ENCODE measurements around the gene IPO13. TPM values are rescaled to one million over a fixed set of nuclear protein-coding genes. Genes with fewer than 3 reads are reported as not detected.

Gene IPO13
- total RNA-seq, 2 experiments from 2014 or later = 16.2 to 16.5 TPM

- ChIA-PET CTCF (interaction anchor here (0.9 to 2.2 kb wide), 3 partner anchors 32 to 139 kb away, joined by 3 to 6 read pairs (median 3); partner anchors contain the start of gene ARTN), POLR2A (no interaction called here)
- H3K4me1 Mint-ChIP-seq (ENCODE audit: low read depth) = no peaks in the 10 kb centered on the region
- no peak for TF ChIP-seq CTCF (IDR thresholded peaks at IDR 0.05)
- H3K27me3 Mint-ChIP-seq = no peaks in the 10 kb centered on the region
- no peaks in the 10 kb centered on the region for H3K9me3 Mint-ChIP-seq
- no peak overlapping the region for H3K27ac Mint-ChIP-seq
- no peaks in the 10 kb centered on the region for H3K36me3 Mint-ChIP-seq (ENCODE audit: low read depth)
- no peak overlapping the region for H3K4me3 Mint-ChIP-seq
- no peak for ATAC-seq
- intact Hi-C loops (cut with micrococcal nuclease) = no loop called here
- no peak for DNase-seq
These were observed 44.5 kb upstream of the IPO13 start for GRCh38 chr1:43902058-43902831.

DNA sequence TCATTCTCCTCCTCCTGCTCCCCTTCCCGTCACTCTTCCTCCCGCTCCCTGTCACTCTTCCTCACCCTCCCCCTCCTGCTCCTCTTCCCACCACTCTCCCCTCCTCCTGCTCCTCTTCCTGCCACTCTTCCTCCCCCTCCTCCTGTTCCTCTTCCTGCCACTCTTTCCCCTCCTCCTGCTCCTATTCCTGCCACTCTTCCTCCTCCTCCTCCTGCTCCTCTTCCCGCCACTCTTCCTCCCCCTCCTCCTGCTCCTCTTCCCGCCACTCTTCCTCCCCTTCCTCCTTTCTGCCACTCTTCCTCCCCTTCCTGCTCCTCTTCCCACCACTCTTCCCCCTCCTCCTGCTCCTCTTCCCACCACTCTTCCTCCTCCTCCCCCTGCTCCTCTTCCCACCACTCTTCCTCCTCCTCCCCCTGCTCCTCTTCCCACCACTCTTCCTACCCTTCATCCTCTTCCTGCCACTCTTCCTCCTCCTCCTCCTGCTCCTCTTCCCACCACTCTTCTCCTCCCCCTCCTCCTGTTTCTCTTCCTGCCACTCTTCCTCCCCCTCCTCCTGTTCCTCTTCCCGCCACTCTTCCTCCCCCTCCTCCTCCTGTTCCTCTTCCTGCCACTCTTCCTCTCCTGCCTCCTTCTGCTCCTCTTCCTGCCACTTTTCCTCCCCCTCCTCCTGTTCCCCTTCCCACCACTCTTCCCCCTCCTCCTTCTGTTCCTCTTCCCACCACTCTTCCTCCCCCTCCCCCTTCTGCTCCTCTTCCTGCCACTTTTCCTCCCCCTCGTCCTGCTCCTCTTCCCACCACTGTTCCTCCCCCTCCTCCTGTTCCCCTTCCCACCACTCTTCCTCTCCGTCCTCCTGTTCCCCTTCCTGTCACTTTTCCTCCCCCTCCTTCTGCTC lies 41.8 kb upstream of the IPO13 start:
- H3K27me3 Mint-ChIP-seq = no peaks in the 10 kb centered on the region
- POLR2A ChIA-PET = no interaction called here

GRCh38 chr1:43908226-43908625 lies 38.5 kb upstream of the IPO13 start:
- H3K9me3 Mint-ChIP-seq = no peaks in the 10 kb centered on the region
- ChIA-PET POLR2A (interaction anchor here (0.7 kb wide), 1 partner anchor 116 kb away, joined by 3 read pairs; no protein-coding TSS in a partner anchor), CTCF (interaction anchor here (1.2 to 2.0 kb wide), 2 partner anchors 11 to 27 kb away, joined by 5 to 8 read pairs; no protein-coding TSS in a partner anchor)
- no peaks in the 10 kb centered on the region for H3K36me3 Mint-ChIP-seq (ENCODE audit: low read depth)
- no peak for TF ChIP-seq CTCF (IDR thresholded peaks at IDR 0.05)
- intact Hi-C loops (cut with micrococcal nuclease) = no loop called here
- DNase-seq (no peak), ATAC-seq (no peak)
- no peaks in the 10 kb centered on the region for H3K4me1 Mint-ChIP-seq (ENCODE audit: low read depth)
- H3K27ac Mint-ChIP-seq = no peak overlapping the region
- no peaks in the 10 kb centered on the region for H3K27me3 Mint-ChIP-seq
- H3K4me3 Mint-ChIP-seq = no peak overlapping the region

More for the DNA sequence above, 41.8 kb upstream of the IPO13 start:
- H3K27ac Mint-ChIP-seq = no peak overlapping the region
- no peak for ATAC-seq
- H3K4me1 Mint-ChIP-seq (ENCODE audit: low read depth) = no peaks in the 10 kb centered on the region
- DNase-seq = no peak
- no peak for TF ChIP-seq CTCF (IDR thresholded peaks at IDR 0.05)
- intact Hi-C loops (cut with micrococcal nuclease) = no loop called here
- H3K9me3 Mint-ChIP-seq = no peaks in the 10 kb centered on the region
- H3K4me3 Mint-ChIP-seq = no peak overlapping the region
- CTCF ChIA-PET = interaction anchor here (1.1 kb wide), 1 partner anchor 30 kb away, joined by 6 read pairs; no protein-coding TSS in a partner anchor
- H3K36me3 Mint-ChIP-seq (ENCODE audit: low read depth) = no peaks in the 10 kb centered on the region

DNA sequence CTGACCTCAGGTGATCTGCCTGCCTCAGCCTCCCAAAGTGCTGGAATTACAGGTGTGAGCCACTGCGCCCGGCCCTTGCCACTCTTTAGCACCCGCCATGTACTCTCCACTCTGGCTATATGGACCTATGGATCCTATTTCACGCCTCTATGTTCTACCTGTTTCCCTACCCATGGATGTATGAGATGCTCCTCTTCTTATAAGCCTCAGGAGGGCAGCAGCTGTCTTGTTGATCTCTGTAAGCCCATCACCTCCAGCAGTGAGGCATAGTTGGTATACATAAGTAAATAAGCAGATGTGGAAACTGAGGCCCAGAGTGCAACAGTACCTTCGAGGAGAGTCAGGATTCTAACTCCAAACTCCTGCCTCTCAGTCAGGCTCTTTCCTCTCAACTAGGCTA lies 37.9 kb upstream of the IPO13 start:
- Mint-ChIP-seq H3K4me3 (no peak overlapping the region), H3K36me3 (ENCODE audit: low read depth) (no peaks in the 10 kb centered on the region), H3K9me3 (no peaks in the 10 kb centered on the region), H3K27ac (no peak overlapping the region), H3K4me1 (ENCODE audit: low read depth) (no peaks in the 10 kb centered on the region), H3K27me3 (no peaks in the 10 kb centered on the region)
- no peak for DNase-seq
- CTCF ChIA-PET = interaction anchor here (0.7 to 2.0 kb wide), 3 partner anchors 12 to 26 kb away, joined by 3 to 8 read pairs (median 5); no protein-coding TSS in a partner anchor
- intact Hi-C loops (cut with micrococcal nuclease) = no loop called here
- TF ChIP-seq CTCF (IDR thresholded peaks at IDR 0.05) = no peak
- no peak for ATAC-seq
- POLR2A ChIA-PET = no interaction called here
